Measurements from ENCODE around the gene TRIM71. TPM values are rescaled to one million over a fixed set of nuclear protein-coding genes. Genes with fewer than 3 reads are reported as not detected.

The TRIM71 gene
- total RNA-seq, 5 donors from 2014 or later (not counting 1 experiment from before 2014, with no cell fraction given): 0.05 to 0.32 (median 0.29) TPM; not detected in 1

DNA sequence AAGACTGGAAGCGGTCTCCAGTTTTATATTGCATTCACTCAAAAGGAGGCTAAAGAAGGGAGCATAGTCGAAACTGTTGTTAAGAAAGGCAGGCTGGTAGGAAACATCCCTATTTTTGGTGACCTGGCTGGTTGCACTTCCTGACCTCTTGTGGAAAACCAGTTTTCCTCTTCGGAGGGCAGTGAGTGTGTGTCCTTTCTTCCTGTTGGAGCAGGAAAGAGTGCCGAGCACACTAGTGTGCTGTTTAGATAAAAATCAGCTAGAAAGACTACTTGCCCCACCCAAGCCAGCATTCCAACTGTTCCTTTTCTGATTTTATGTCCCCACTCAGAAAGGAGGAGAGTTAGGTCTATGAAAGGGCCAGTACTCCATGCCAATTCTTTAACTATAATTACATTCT lies 68.5 kb downstream of the TRIM71 start:
- H3K36me3 ChIP-seq (ENCODE audit: control insufficient read depth in 2 of 2, extremely low read depth in 1 of 2, insufficient read depth in 1 of 2, low read length in 1 of 2): no peaks in the 10 kb centered on the region
- Mint-ChIP-seq H3K9me3 (no peaks in the 10 kb centered on the region), H3K27me3 (peaks cover 0 to 1% of the 10 kb centered on the region in 2 donors), H3K36me3 (no peaks in the 10 kb centered on the region), H3K27ac (no peak overlapping the region), H3K4me1 (peaks cover 10 to 13% (median 11%) of the 10 kb centered on the region in 3 donors), H3K4me3 (no peak overlapping the region)
- H3K4me3 ChIP-seq (ENCODE audit: control insufficient read depth in 1 of 2, extremely low read depth in 1 of 2, low read length in 1 of 2): no peak overlapping the region
- DNase-seq (no peak), ATAC-seq (replicated peaks in 1 of 4) (no peak)
- POLR2A ChIA-PET: no interaction called here
- peaks cover 0 to 6% of the 10 kb centered on the region in 2 experiments for H3K4me1 ChIP-seq (ENCODE audit: control insufficient read depth in 1 of 2, extremely low read depth in 1 of 2, insufficient read depth in 2 of 2, low read length in 2 of 2)
- CTCF ChIA-PET: no interaction called here
- 100% methylated on average over 3 of the region's 4 CpGs for WGBS (ENCODE audit: insufficient coverage)
- H3K27me3 ChIP-seq (replicated peaks in 1 of 2; ENCODE audit: control insufficient read depth in 2 of 2, extremely low read depth in 1 of 2, insufficient read depth in 2 of 2, low read length in 1 of 2): peaks cover 0 to under 1% of the 10 kb centered on the region in 2 experiments
- H3K27ac ChIP-seq (ENCODE audit: low read length): no peak overlapping the region
- no peaks in the 10 kb centered on the region for H3K9me3 ChIP-seq

- Histone ChIP-seq H3K4me1 (ENCODE audit: control insufficient read depth in 1 of 2, extremely low read depth in 1 of 2, insufficient read depth in 2 of 2, low read length in 2 of 2) (peaks cover 0 to 6% of the 10 kb centered on the region in 2 experiments), H3K9me3 (no peaks in the 10 kb centered on the region), H3K4me3 (ENCODE audit: control insufficient read depth in 1 of 2, extremely low read depth in 1 of 2, low read length in 1 of 2) (no peak overlapping the region), H3K27ac (ENCODE audit: low read length) (no peak overlapping the region), H3K27me3 (replicated peaks in 1 of 2; ENCODE audit: control insufficient read depth in 2 of 2, extremely low read depth in 1 of 2, insufficient read depth in 2 of 2, low read length in 1 of 2) (peaks cover 0 to 4% of the 10 kb centered on the region in 2 experiments), H3K36me3 (ENCODE audit: control insufficient read depth in 2 of 2, extremely low read depth in 1 of 2, insufficient read depth in 1 of 2, low read length in 1 of 2) (no peaks in the 10 kb centered on the region)
- ATAC-seq (replicated peaks in 1 of 4) (no peak), DNase-seq (no peak)
- Mint-ChIP-seq H3K36me3 (no peaks in the 10 kb centered on the region), H3K9me3 (no peaks in the 10 kb centered on the region), H3K27ac (no peak overlapping the region), H3K27me3 (no peaks in the 10 kb centered on the region), H3K4me3 (no peak overlapping the region), H3K4me1 (peaks cover 10 to 13% (median 11%) of the 10 kb centered on the region in 3 donors)
- no CpG with 5 or more reads among the region's 3 CpGs for WGBS (ENCODE audit: insufficient coverage)
- CTCF ChIA-PET: interaction anchor here in 1 of 2 donors (0.6 to 0.7 kb wide), 2 partner anchors 17 to 272 kb away, joined by 3 to 5 read pairs; no protein-coding TSS in a partner anchor
- POLR2A ChIA-PET: no interaction called here
Measured at GRCh38 chr3:32886911-32887310, 69.1 kb downstream of the TRIM71 start.

- Mint-ChIP-seq H3K4me3 (no peak overlapping the region), H3K27me3 (peaks cover 0 to 4% of the 10 kb centered on the region in 2 donors), H3K27ac (no peak overlapping the region), H3K36me3 (no peaks in the 10 kb centered on the region), H3K9me3 (no peaks in the 10 kb centered on the region), H3K4me1 (no peaks in the 10 kb centered on the region)
- Histone ChIP-seq H3K36me3 (ENCODE audit: control insufficient read depth in 2 of 2, extremely low read depth in 1 of 2, insufficient read depth in 1 of 2, low read length in 1 of 2) (no peaks in the 10 kb centered on the region), H3K27me3 (replicated peaks in 1 of 2; ENCODE audit: control insufficient read depth in 2 of 2, extremely low read depth in 1 of 2, insufficient read depth in 2 of 2, low read length in 1 of 2) (peaks cover 0 to 4% of the 10 kb centered on the region in 2 experiments), H3K9me3 (no peaks in the 10 kb centered on the region), H3K27ac (ENCODE audit: low read length) (no peak overlapping the region), H3K4me3 (ENCODE audit: control insufficient read depth in 1 of 2, extremely low read depth in 1 of 2, low read length in 1 of 2) (no peak overlapping the region), H3K4me1 (ENCODE audit: control insufficient read depth in 1 of 2, extremely low read depth in 1 of 2, insufficient read depth in 2 of 2, low read length in 2 of 2) (peaks cover 0 to 1% of the 10 kb centered on the region in 2 experiments)
- ChIA-PET CTCF (no interaction called here), POLR2A (no interaction called here)
- no CpG with 5 or more reads among the region's 1 CpG for WGBS (ENCODE audit: insufficient coverage)
- ATAC-seq (replicated peaks in 1 of 4) (no peak), DNase-seq (no peak)
Measured at GRCh38 chr3:32888739-32889138, 70.9 kb downstream of the TRIM71 start.

- ChIA-PET POLR2A (no interaction called here), CTCF (no interaction called here)
- H3K4me3 ChIP-seq (ENCODE audit: control insufficient read depth in 1 of 2, extremely low read depth in 1 of 2, low read length in 1 of 2): no peak overlapping the region
- WGBS (ENCODE audit: insufficient coverage): 93% methylated on average over 39 of the region's 42 CpGs
- no peak for DNase-seq
- H3K4me1 ChIP-seq (ENCODE audit: control insufficient read depth in 1 of 2, extremely low read depth in 1 of 2, insufficient read depth in 2 of 2, low read length in 2 of 2): no peaks in the 10 kb centered on the region
- ATAC-seq (replicated peaks in 1 of 4): no peak
- H3K27me3 ChIP-seq (replicated peaks in 1 of 2; ENCODE audit: control insufficient read depth in 2 of 2, extremely low read depth in 1 of 2, insufficient read depth in 2 of 2, low read length in 1 of 2): peaks cover 0 to 4% of the 10 kb centered on the region in 2 experiments
- Mint-ChIP-seq H3K27ac (no peak overlapping the region), H3K4me3 (no peak overlapping the region), H3K36me3 (no peaks in the 10 kb centered on the region), H3K27me3 (peaks cover 8 to 11% of the 10 kb centered on the region in 2 donors), H3K4me1 (no peaks in the 10 kb centered on the region), H3K9me3 (no peaks in the 10 kb centered on the region)
- no peaks in the 10 kb centered on the region for H3K9me3 ChIP-seq
- no peaks in the 10 kb centered on the region for H3K36me3 ChIP-seq (ENCODE audit: control insufficient read depth in 2 of 2, extremely low read depth in 1 of 2, insufficient read depth in 1 of 2, low read length in 1 of 2)
- H3K27ac ChIP-seq (ENCODE audit: low read length): no peak overlapping the region
Measured at GRCh38 chr3:32890420-32891276, 72.9 kb downstream of the TRIM71 start.

DNA sequence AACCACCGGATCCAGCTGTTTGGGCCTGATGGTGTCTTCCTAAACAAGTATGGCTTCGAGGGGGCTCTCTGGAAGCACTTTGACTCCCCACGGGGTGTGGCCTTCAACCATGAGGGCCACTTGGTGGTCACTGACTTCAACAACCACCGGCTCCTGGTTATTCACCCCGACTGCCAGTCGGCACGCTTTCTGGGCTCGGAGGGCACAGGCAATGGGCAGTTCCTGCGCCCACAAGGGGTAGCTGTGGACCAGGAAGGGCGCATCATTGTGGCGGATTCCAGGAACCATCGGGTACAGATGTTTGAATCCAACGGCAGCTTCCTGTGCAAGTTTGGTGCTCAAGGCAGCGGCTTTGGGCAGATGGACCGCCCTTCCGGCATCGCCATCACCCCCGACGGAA lies 73.6 kb downstream of the TRIM71 start:
- DNase-seq (no peak), ATAC-seq (replicated peaks in 1 of 4) (no peak)
- peaks cover 8 to 11% of the 10 kb centered on the region in 2 donors for H3K27me3 Mint-ChIP-seq
- no peaks in the 10 kb centered on the region for H3K9me3 Mint-ChIP-seq
- no peak overlapping the region for H3K4me3 ChIP-seq (ENCODE audit: control insufficient read depth in 1 of 2, extremely low read depth in 1 of 2, low read length in 1 of 2)
- H3K27ac Mint-ChIP-seq: no peak overlapping the region
- POLR2A ChIA-PET: no interaction called here
- H3K4me1 ChIP-seq (ENCODE audit: control insufficient read depth in 1 of 2, extremely low read depth in 1 of 2, insufficient read depth in 2 of 2, low read length in 2 of 2): no peaks in the 10 kb centered on the region
- no peak overlapping the region for H3K4me3 Mint-ChIP-seq
- H3K36me3 ChIP-seq (ENCODE audit: control insufficient read depth in 2 of 2, extremely low read depth in 1 of 2, insufficient read depth in 1 of 2, low read length in 1 of 2): no peaks in the 10 kb centered on the region
- H3K36me3 Mint-ChIP-seq: no peaks in the 10 kb centered on the region
- H3K4me1 Mint-ChIP-seq: no peaks in the 10 kb centered on the region
- no peaks in the 10 kb centered on the region for H3K9me3 ChIP-seq
- 95% methylated on average over 13 of the region's 19 CpGs for WGBS (ENCODE audit: insufficient coverage)
- CTCF ChIA-PET: no interaction called here
- no peak overlapping the region for H3K27ac ChIP-seq (ENCODE audit: low read length)
- peaks cover 0 to 4% of the 10 kb centered on the region in 2 experiments for H3K27me3 ChIP-seq (replicated peaks in 1 of 2; ENCODE audit: control insufficient read depth in 2 of 2, extremely low read depth in 1 of 2, insufficient read depth in 2 of 2, low read length in 1 of 2)

GRCh38 chr3:32892625-32893598 lies 75.1 kb downstream of the TRIM71 start:
- H3K36me3 ChIP-seq (ENCODE audit: control insufficient read depth in 2 of 2, extremely low read depth in 1 of 2, insufficient read depth in 1 of 2, low read length in 1 of 2): no peaks in the 10 kb centered on the region
- WGBS (ENCODE audit: insufficient coverage): 57% methylated on average over 1 of the region's 8 CpGs
- no peak overlapping the region for H3K4me3 Mint-ChIP-seq
- H3K9me3 ChIP-seq: no peaks in the 10 kb centered on the region
- no peaks in the 10 kb centered on the region for H3K4me1 ChIP-seq (ENCODE audit: control insufficient read depth in 1 of 2, extremely low read depth in 1 of 2, insufficient read depth in 2 of 2, low read length in 2 of 2)
- ATAC-seq (replicated peaks in 1 of 4) (no peak), DNase-seq (no peak)
- no peak overlapping the region for H3K27ac ChIP-seq (ENCODE audit: low read length)
- ChIA-PET CTCF (interaction anchor here in 1 of 2 donors (0.7 to 0.9 kb wide), 2 partner anchors 11 to 384 kb away, joined by 3 read pairs; no protein-coding TSS in a partner anchor), POLR2A (no interaction called here)
- H3K27me3 Mint-ChIP-seq: peaks cover 11% of the 10 kb centered on the region in 2 donors
- no peaks in the 10 kb centered on the region for H3K4me1 Mint-ChIP-seq
- H3K27me3 ChIP-seq (replicated peaks in 1 of 2; ENCODE audit: control insufficient read depth in 2 of 2, extremely low read depth in 1 of 2, insufficient read depth in 2 of 2, low read length in 1 of 2): peaks cover 0 to 4% of the 10 kb centered on the region in 2 experiments
- H3K27ac Mint-ChIP-seq: no peak overlapping the region
- H3K9me3 Mint-ChIP-seq: no peaks in the 10 kb centered on the region
- no peak overlapping the region for H3K4me3 ChIP-seq (ENCODE audit: control insufficient read depth in 1 of 2, extremely low read depth in 1 of 2, low read length in 1 of 2)
- no peaks in the 10 kb centered on the region for H3K36me3 Mint-ChIP-seq

All from T-cell (primary cell).